GM13976 (cell line): ENCODE results near the gene DPF3.

ENCODE experiments used
- DNase-seq: peaks from one replicate; pipeline ENCODE4 v3.0.0; 2012; ENCODE audit warnings: low spot score
- CTCF ChIP-seq: IDR thresholded peaks from 2 replicates; pipeline ENCODE4 v1.5.1; 2012; ENCODE audit warnings: borderline replicate concordance, mild to moderate bottlenecking; ENCODE audit not compliant: insufficient read depth; ENCODE audit errors: extremely low read depth, missing control alignments, control extremely low read depth
- in situ Hi-C: fragments of 300-500 bp; cut with MboI; formaldehyde crosslinking; loops from one replicate; pipeline ENCODE4 v1.12.0; 2022; ENCODE audit warnings: low sequenced_read_pairs, mixed read lengths, inconsistent platforms; ENCODE audit not compliant: unreplicated experiment

Gene DPF3

DNA sequence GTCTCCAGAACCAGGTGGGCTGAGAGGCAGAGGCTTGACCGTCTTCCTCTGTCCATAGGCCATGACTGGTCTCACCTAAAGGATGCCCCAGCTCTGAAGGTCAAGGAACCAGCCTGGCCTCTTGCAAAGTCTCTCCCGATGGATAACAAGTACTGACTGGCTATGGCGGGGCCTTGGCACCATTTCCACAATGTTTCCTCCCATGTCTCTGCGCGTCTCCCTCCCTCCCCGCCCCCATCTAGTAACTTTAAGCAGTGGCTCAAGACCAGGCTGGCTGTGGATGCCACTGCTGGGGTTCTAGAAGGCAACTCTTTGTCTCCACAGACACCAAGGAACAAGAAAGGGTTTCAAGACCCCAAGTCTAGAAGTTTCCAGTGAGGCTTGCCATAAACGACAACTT, 275.5 kb downstream of the DPF3 start:
- in situ Hi-C loops = no loop called here
- DNase-seq = no peak
- TF ChIP-seq CTCF = no peak

DNA sequence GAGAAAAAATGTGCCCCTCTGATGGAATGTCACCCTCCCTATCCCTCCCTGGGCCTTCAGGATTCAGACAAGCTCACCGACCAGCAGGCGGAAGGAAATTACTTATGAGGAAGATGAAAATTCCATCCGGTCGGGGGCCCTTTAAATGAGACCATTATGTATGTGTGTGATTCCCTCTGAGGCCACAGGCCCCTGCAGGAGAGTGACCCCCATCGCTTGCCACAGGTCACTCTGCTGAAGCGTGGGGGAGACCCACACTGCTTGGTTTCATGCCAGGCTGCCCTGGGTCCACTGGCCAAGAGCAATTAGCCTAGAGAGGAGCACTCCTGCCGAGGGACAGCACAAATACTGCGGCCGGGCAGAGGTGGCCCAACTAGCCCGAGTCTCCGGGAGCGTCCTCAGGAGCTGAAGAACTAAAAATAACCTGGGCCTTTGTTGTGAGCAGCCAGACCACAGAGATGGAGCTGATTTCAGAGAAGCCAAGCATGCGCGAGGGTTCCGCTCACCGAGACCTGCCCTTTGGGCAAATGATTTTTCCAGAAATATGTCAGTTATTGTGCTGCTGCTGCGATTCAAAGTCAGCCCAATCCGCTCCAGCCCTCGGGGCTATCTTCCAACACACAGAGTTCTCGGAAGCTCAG, 276.4 kb downstream of the DPF3 start:
- in situ Hi-C loops = no loop called here
- no peak for DNase-seq
- no peak for TF ChIP-seq CTCF

DNA sequence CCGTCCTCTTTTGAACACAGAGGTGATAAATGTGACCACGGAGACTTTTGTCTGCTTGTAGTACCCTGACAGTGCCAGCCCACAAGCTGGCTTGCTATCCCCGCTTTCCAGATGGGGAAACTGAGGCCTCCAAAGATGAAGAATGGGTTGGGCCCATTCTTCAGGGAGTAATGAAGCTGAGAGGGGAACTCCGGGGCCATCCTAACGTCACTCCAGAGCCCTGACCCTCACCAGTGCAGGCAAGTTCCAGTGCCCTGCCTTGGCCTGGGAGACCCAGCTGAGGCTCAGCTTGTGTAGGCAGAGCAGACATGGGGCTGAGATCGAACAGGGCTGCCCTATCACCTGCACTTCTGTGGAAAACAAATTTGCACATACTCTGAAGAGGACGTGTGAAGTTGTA, 277.1 kb downstream of the DPF3 start:
- in situ Hi-C loops = no loop called here
- no peak for DNase-seq
- no peak for TF ChIP-seq CTCF

GRCh38 chr14:72616294-72616693, 277.6 kb downstream of the DPF3 start:
- TF ChIP-seq CTCF = no peak
- DNase-seq = no peak
- in situ Hi-C loops = no loop called here

GRCh38 chr14:72615451-72616121, 278.3 kb downstream of the DPF3 start:
- DNase-seq = no peak
- no peak for TF ChIP-seq CTCF
- in situ Hi-C loops = no loop called here

DNA sequence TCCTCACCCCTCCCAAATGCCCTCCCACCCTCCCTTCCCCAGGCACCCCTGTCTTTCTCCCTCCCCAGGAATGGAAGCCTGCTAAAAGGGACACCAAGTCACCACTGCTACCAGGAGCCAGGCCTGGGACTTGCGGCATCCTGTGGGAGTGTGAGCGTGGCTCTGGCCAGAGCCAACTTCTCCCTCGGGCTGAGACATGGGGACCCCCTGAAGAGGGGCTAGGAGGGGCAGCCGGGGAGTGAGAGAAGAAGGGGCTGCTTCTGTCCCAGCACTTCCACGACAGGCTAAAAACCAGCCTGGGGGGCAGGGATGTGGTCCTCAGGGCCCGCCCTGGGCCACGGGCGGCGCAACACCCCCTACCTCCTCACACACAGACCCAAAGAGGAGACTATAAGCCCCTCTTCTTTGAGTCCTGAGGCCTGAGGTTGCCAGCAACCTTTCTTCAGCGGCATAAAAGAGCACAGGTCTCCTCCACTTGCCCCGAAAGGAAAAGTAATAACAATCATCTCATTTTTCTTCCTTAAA, 278.9 kb downstream of the DPF3 start:
- no peak for TF ChIP-seq CTCF
- in situ Hi-C loops = no loop called here
- DNase-seq = no peak

- no peak for TF ChIP-seq CTCF
- in situ Hi-C loops = no loop called here
- no peak for DNase-seq
Measured at GRCh38 chr14:72614365-72614764, 279.5 kb downstream of the DPF3 start.
